ENCODE data around the gene ANTXR1.

DNA sequence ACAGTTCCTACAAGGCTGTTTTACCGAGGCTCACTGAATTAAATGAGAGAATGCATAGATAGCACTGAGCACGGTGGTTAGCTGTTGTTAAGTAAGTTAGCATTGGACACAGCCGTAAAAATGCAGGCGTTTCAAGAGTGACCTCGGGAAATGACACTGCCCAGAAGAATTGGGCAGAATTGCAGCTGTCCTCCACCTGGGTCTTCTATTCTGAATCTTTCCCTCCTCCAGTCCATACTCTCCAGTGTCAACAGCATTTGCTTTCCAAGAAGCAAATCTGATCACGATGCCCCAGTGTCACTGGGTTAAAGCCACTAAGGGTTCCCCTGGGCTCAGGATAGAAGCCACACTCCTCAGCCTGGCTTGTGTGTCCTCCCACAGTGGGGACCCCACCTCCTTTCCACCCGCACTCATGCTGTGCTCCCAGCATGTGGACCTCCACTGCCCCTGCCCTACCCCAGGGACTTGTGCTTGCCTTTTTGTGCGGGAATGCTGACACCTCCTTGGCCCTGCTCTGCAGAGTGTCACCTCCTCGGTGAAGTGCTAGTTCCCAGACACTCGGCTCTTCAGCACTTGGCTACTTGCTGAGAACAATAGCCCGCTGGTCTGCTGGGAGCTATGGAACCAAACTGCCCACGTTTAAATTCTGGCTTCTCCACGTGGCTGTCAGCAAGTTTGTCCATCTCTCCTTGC, 135.0 kb downstream of the ANTXR1 start:
- TF ChIP-seq, protein P1, sequence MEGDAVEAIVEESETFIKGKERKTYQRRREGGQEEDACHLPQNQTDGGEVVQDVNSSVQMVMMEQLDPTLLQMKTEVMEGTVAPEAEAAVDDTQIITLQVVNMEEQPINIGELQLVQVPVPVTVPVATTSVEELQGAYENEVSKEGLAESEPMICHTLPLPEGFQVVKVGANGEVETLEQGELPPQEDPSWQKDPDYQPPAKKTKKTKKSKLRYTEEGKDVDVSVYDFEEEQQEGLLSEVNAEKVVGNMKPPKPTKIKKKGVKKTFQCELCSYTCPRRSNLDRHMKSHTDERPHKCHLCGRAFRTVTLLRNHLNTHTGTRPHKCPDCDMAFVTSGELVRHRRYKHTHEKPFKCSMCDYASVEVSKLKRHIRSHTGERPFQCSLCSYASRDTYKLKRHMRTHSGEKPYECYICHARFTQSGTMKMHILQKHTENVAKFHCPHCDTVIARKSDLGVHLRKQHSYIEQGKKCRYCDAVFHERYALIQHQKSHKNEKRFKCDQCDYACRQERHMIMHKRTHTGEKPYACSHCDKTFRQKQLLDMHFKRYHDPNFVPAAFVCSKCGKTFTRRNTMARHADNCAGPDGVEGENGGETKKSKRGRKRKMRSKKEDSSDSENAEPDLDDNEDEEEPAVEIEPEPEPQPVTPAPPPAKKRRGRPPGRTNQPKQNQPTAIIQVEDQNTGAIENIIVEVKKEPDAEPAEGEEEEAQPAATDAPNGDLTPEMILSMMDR (IDR thresholded peaks at IDR 0.05): no peak
- TF ChIP-seq POLR2A (IDR thresholded peaks at IDR 0.05): no peak
